Breast epithelium (tissue), 3 donors: ENCODE results near the gene SLA2.

Experiments used
- POLR2A ChIP-seq: fragments of 450-650 bp; IDR thresholded peaks from one replicate; pipeline ENCODE4 v1.6.1; 2016; ENCODE audit warnings: antibody characterized with exemption, mild to moderate bottlenecking, moderate library complexity
- POLR2AphosphoS5 ChIP-seq, 3 donors: sonication (generic); formaldehyde crosslinking; IDR thresholded peaks; one replicate each; pipeline ENCODE4 v1.6.1; 2017; ENCODE audit warnings: antibody characterized with exemption in 3 of 3
- TF ChIP-seq, protein P1 (sequence below), 3 donors: fragments of 450-650 bp; IDR thresholded peaks; one replicate each; pipeline ENCODE4 v1.5.1; 2016 to 2017; ENCODE audit warnings: antibody characterized with exemption in 3 of 3, mild to moderate bottlenecking in 3 of 3, moderate library complexity in 3 of 3

DNA sequence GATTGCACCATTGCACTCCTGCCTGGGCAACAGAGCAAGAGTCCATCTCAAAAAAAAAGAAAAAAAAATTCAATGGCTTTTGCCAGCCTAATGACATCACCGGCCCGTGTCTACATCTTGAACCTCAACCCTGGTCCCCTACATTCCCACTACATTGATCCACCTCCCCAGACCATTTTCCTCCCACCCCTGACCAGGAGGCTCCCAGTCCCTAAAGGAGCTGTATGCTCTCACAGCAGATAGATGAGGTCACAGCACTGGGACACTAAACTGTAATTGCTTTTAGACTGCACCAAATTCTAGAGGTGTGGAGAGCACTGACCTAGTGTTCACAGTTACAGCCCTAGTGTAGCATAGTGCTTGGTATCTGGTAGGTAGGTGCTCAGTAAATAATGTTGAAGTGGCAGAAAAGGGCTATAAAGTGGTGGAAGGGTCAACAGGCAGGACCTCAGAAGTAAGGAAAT lies 61.9 kb downstream of the SLA2 start:
- TF ChIP-seq, protein P1, sequence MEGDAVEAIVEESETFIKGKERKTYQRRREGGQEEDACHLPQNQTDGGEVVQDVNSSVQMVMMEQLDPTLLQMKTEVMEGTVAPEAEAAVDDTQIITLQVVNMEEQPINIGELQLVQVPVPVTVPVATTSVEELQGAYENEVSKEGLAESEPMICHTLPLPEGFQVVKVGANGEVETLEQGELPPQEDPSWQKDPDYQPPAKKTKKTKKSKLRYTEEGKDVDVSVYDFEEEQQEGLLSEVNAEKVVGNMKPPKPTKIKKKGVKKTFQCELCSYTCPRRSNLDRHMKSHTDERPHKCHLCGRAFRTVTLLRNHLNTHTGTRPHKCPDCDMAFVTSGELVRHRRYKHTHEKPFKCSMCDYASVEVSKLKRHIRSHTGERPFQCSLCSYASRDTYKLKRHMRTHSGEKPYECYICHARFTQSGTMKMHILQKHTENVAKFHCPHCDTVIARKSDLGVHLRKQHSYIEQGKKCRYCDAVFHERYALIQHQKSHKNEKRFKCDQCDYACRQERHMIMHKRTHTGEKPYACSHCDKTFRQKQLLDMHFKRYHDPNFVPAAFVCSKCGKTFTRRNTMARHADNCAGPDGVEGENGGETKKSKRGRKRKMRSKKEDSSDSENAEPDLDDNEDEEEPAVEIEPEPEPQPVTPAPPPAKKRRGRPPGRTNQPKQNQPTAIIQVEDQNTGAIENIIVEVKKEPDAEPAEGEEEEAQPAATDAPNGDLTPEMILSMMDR (IDR thresholded peaks at IDR 0.05) = no peak
- TF ChIP-seq POLR2A (no peak), POLR2AphosphoS5 (IDR thresholded peaks at IDR 0.05) (no peak)
